ENCODE results near the gene CBLN3. TPM values are rescaled to one million over a fixed set of nuclear protein-coding genes. Genes with fewer than 3 reads are reported as not detected.

The CBLN3 gene
- total and polyA plus RNA-seq, 12 donors: 0.24 to 2.5 (median 0.92) TPM

DNA sequence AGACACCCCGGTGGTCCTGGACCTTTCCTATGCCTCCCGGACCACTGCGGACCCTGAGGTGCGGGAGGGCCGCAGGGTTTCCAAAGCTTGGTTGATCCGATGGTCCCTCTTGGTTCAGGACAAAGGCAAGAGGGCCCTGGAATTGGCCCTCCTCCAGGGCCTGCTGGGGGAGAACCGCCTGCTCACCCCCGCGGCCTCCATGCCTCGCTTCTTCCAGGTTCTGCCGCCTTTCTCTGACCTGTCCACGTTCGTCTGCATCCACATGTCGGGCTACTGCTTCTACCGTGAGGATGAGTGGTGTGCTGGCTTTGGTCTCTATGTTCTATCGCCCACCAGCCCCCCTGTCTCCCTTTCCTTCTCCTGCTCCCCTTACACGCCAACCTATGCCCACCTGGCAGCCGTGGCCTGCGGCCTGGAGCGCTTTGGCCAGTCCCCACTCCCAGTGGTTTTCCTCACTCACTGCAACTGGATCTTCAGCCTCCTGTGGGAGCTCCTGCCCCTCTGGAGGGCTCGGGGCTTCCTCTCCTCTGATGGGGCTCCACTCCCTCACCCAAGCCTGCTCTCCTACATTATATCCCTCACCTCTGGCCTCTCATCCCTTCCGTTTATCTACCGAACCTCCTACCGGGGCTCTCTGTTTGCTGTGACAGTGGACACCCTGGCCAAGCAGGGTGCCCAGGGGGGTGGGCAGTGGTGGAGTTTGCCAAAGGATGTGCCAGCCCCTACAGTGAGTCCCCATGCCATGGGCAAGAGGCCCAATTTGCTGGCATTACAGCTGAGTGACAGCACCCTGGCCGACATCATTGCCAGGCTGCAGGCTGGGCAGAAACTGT is 13.8 kb downstream of the CBLN3 start:
- peaks cover 0 to 55% (median 7%) of the 10 kb centered on the region in 9 donors for H3K36me3 ChIP-seq
- ATAC-seq: no peak
- peaks cover 0 to 21% (median 8%) of the 10 kb centered on the region in 9 donors for H3K4me1 ChIP-seq
- H3K4me3 ChIP-seq: no peak overlapping the region
- DNase-seq: no peak
- H3K27me3 ChIP-seq: peaks cover 0 to 9% (median 0%) of the 10 kb centered on the region in 7 donors
- no peak overlapping the region for H3K27ac ChIP-seq
- TF ChIP-seq CTCF (IDR thresholded peaks at IDR 0.05): no peak
- no peaks in the 10 kb centered on the region for H3K9me3 ChIP-seq
- WGBS, 2 donors: 90 to 91% methylated on average over 25 of the region's 25 CpGs
- intact Hi-C loops (cut with DNase I): loop anchor here in 1 of 10 donors (10.0 kb wide), 1 partner anchor 51 kb away; the partner anchor contains the start of gene NFATC4

GRCh38 chr14:24414732-24415420 is 14.6 kb downstream of the CBLN3 start:
- Histone ChIP-seq H3K36me3 (peaks cover 0 to 63% (median 7%) of the 10 kb centered on the region in 9 donors), H3K9me3 (no peaks in the 10 kb centered on the region), H3K27me3 (peaks cover 0 to 9% (median 0%) of the 10 kb centered on the region in 7 donors), H3K27ac (no peak overlapping the region), H3K4me3 (no peak overlapping the region), H3K4me1 (peaks cover 0 to 21% (median 8%) of the 10 kb centered on the region in 9 donors)
- TF ChIP-seq CTCF (IDR thresholded peaks at IDR 0.05): no peak
- no peak for ATAC-seq
- DNase-seq: no peak
- 89 to 92% methylated on average over 13 to 15 of the region's 15 CpGs for WGBS, 2 donors
- intact Hi-C loops (cut with DNase I): loop anchor here in 4 of 10 donors (5.0 to 10.0 kb wide), 4 partner anchors 43 to 83 kb away; partner anchors contain the start of gene NFATC4 (in 2 of the 4)

GRCh38 chr14:24414077-24414476 is 15.4 kb downstream of the CBLN3 start:
- H3K27me3 ChIP-seq: peaks cover 0 to 5% (median 0%) of the 10 kb centered on the region in 7 donors
- TF ChIP-seq CTCF (IDR thresholded peaks at IDR 0.05): no peak

More at GRCh38 chr14:24414077-24414476, 15.4 kb downstream of the CBLN3 start:
- no peak overlapping the region for H3K27ac ChIP-seq
- H3K4me3 ChIP-seq: no peak overlapping the region
- ATAC-seq: no peak
- DNase-seq: no peak
- 93 to 100% methylated on average over 1 of the region's 1 CpG for WGBS, 2 donors
- intact Hi-C loops (cut with DNase I): loop anchor here in 4 of 10 donors (5.0 to 10.0 kb wide), 4 partner anchors 42 to 82 kb away; partner anchors contain the start of gene NFATC4 (in 2 of the 4)
- H3K9me3 ChIP-seq: no peaks in the 10 kb centered on the region
- H3K4me1 ChIP-seq: peaks cover 0 to 19% (median 7%) of the 10 kb centered on the region in 9 donors
- peaks cover 0 to 71% (median 15%) of the 10 kb centered on the region in 9 donors for H3K36me3 ChIP-seq

Measured in heart right ventricle (tissue), 16 donors.